ENCODE data around the gene ORM2.

ORM2 gene

GRCh38 chr9:114361542-114361941 lies 31.9 kb downstream of the ORM2 start:
- H3K4me3 ChIP-seq (ENCODE audit: low read length): no peak overlapping the region
- TF ChIP-seq CTCF (IDR thresholded peaks at IDR 0.05; ENCODE audit: insufficient read depth, low read depth, low read length, missing control alignments): no peak
- no peak for DNase-seq (ENCODE audit: low read depth)

- DNase-seq (ENCODE audit: low read depth): no peak
- no peak overlapping the region for H3K4me3 ChIP-seq (ENCODE audit: low read length)
- no peak for TF ChIP-seq CTCF (IDR thresholded peaks at IDR 0.05; ENCODE audit: insufficient read depth, low read depth, low read length, missing control alignments)
Measured at GRCh38 chr9:114362394-114362793, 32.7 kb downstream of the ORM2 start.

GRCh38 chr9:114363424-114363823 lies 33.8 kb downstream of the ORM2 start:
- TF ChIP-seq CTCF (IDR thresholded peaks at IDR 0.05; ENCODE audit: insufficient read depth, low read depth, low read length, missing control alignments): no peak
- DNase-seq (ENCODE audit: low read depth): no peak
- H3K4me3 ChIP-seq (ENCODE audit: low read length): no peak overlapping the region

GRCh38 chr9:114364134-114365041 lies 34.7 kb downstream of the ORM2 start:
- H3K4me3 ChIP-seq (ENCODE audit: low read length): no peak overlapping the region
- no peak for TF ChIP-seq CTCF (IDR thresholded peaks at IDR 0.05; ENCODE audit: insufficient read depth, low read depth, low read length, missing control alignments)
- DNase-seq (ENCODE audit: low read depth): peak; percentile 24

GRCh38 chr9:114365194-114365593 lies 35.5 kb downstream of the ORM2 start:
- no peak for TF ChIP-seq CTCF (IDR thresholded peaks at IDR 0.05; ENCODE audit: insufficient read depth, low read depth, low read length, missing control alignments)
- H3K4me3 ChIP-seq (ENCODE audit: low read length): no peak overlapping the region
- DNase-seq (ENCODE audit: low read depth): no peak

- peak; percentile 30 for DNase-seq (ENCODE audit: low read depth)
- TF ChIP-seq CTCF (IDR thresholded peaks at IDR 0.05; ENCODE audit: insufficient read depth, low read depth, low read length, missing control alignments): no peak
- no peak overlapping the region for H3K4me3 ChIP-seq (ENCODE audit: low read length)
Measured at GRCh38 chr9:114366334-114367128, 36.9 kb downstream of the ORM2 start.

Measured in epithelial cell of esophagus (primary cell).